Measurements from ENCODE around the gene HEYL. TPM values are rescaled to one million over a fixed set of nuclear protein-coding genes. Genes with fewer than 3 reads are reported as not detected.

HEYL gene
- polyA plus RNA-seq, 1 of the 3 experiments (the other 2 are of a cell fraction): not detected

DNA sequence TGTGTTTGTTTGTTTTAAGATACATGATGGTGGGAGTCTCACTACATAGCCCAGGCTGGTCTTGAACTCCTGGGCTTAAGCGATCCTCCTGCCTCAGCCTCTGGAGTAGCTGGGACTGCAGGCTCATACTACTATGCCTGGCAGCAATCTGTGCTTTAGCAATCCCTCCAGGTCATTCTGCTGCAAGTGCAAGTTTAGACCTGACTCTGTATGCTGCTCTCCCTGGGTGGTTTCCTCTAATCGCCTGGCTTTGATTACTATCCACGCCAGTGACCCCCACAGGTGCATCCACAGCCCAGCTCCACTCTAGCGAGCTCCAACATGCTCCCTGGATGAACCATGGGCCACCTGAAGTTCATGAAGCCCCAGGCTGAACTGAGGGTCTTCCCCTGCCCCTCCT is 47.4 kb downstream of the HEYL start:
- TF ChIP-seq CHD2 (IDR thresholded peaks at IDR 0.05; ENCODE audit: low read length, partially characterized antibody) (no peak), RXRA (IDR thresholded peaks at IDR 0.05; ENCODE audit: borderline replicate concordance, low read depth) (no peak), MXI1 (IDR thresholded peaks at IDR 0.05; ENCODE audit: low read depth, low read length) (no peak), TCF12 (IDR thresholded peaks at IDR 0.05) (no peak), TEAD4 (IDR thresholded peaks at IDR 0.05; ENCODE audit: borderline replicate concordance, insufficient read depth) (no peak), MEF2A (IDR thresholded peaks at IDR 0.05; ENCODE audit: borderline replicate concordance, low read depth) (no peak), JUND (IDR thresholded peaks at IDR 0.05) (no peak), YY1 (IDR thresholded peaks at IDR 0.05; ENCODE audit: low read depth) (no peak), NRF1 (IDR thresholded peaks at IDR 0.05; ENCODE audit: low read depth, low read length) (no peak), GATA2 (CRISPR knock-in tag; IDR thresholded peaks at IDR 0.05) (no peak), GABPA (IDR thresholded peaks at IDR 0.05; ENCODE audit: low read depth) (no peak), NFIC (IDR thresholded peaks at IDR 0.05; ENCODE audit: borderline replicate concordance) (no peak), EP300 (IDR thresholded peaks at IDR 0.05; ENCODE audit: borderline replicate concordance in 1 of 2, low read depth in 1 of 2, low read length in 1 of 2) (no peak)
- TF ChIP-seq, protein P1, sequence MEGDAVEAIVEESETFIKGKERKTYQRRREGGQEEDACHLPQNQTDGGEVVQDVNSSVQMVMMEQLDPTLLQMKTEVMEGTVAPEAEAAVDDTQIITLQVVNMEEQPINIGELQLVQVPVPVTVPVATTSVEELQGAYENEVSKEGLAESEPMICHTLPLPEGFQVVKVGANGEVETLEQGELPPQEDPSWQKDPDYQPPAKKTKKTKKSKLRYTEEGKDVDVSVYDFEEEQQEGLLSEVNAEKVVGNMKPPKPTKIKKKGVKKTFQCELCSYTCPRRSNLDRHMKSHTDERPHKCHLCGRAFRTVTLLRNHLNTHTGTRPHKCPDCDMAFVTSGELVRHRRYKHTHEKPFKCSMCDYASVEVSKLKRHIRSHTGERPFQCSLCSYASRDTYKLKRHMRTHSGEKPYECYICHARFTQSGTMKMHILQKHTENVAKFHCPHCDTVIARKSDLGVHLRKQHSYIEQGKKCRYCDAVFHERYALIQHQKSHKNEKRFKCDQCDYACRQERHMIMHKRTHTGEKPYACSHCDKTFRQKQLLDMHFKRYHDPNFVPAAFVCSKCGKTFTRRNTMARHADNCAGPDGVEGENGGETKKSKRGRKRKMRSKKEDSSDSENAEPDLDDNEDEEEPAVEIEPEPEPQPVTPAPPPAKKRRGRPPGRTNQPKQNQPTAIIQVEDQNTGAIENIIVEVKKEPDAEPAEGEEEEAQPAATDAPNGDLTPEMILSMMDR (IDR thresholded peaks at IDR 0.05): no peak
- TF ChIP-seq, protein P2, sequence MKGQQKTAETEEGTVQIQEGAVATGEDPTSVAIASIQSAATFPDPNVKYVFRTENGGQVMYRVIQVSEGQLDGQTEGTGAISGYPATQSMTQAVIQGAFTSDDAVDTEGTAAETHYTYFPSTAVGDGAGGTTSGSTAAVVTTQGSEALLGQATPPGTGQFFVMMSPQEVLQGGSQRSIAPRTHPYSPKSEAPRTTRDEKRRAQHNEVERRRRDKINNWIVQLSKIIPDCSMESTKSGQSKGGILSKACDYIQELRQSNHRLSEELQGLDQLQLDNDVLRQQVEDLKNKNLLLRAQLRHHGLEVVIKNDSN (IDR thresholded peaks at IDR 0.05; ENCODE audit: borderline replicate concordance, low read depth): no peak
- TF ChIP-seq, protein P3, sequence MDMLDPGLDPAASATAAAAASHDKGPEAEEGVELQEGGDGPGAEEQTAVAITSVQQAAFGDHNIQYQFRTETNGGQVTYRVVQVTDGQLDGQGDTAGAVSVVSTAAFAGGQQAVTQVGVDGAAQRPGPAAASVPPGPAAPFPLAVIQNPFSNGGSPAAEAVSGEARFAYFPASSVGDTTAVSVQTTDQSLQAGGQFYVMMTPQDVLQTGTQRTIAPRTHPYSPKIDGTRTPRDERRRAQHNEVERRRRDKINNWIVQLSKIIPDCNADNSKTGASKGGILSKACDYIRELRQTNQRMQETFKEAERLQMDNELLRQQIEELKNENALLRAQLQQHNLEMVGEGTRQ (IDR thresholded peaks at IDR 0.05; ENCODE audit: borderline replicate concordance, low read depth, low read length): no peak
- Histone ChIP-seq H2AFZ (ENCODE audit: low read depth) (no peak overlapping the region), H3F3A (replicated peaks; ENCODE audit: insufficient read depth) (no peaks in the 10 kb centered on the region), H3K27ac (ENCODE audit: low read depth in 2 of 2, low read length in 1 of 2) (no peak overlapping the region), H3K4me3 (ENCODE audit: low read depth in 2 of 2, low read length in 1 of 2) (no peak overlapping the region), H3K9me3 (no peaks in the 10 kb centered on the region), H3K4me2 (no peak overlapping the region), H3K4me1 (ENCODE audit: control insufficient read depth in 1 of 2, insufficient read depth in 2 of 2, low read depth in 1 of 2, low read length in 1 of 2) (no peaks in the 10 kb centered on the region; a peak in 1 of 4 replicates), H3K9ac (no peak overlapping the region), H3K27me3 (ENCODE audit: insufficient read depth) (peaks cover 6% of the 10 kb centered on the region; the same call in 1 of the 2 replicates), H3K79me2 (ENCODE audit: insufficient read depth) (no peaks in the 10 kb centered on the region), H4K20me1 (ENCODE audit: insufficient read depth) (no peaks in the 10 kb centered on the region), H3K9me2 (no peaks in the 10 kb centered on the region), H3K36me3 (replicated peaks in 1 of 2; ENCODE audit: control insufficient read depth in 1 of 2, insufficient read depth in 2 of 2, low read length in 1 of 2) (no peaks in the 10 kb centered on the region)
- CTCF ChIA-PET: interaction anchor here (1.0 to 1.3 kb wide), 2 partner anchors 14 to 62 kb away, joined by 3 read pairs; no protein-coding TSS in a partner anchor
- 69% methylated on average over 4 of the region's 4 CpGs for WGBS (ENCODE audit: low lambda C conversion rate)
- DNase-seq: no peak
- POLR2A ChIA-PET: no interaction called here

DNA sequence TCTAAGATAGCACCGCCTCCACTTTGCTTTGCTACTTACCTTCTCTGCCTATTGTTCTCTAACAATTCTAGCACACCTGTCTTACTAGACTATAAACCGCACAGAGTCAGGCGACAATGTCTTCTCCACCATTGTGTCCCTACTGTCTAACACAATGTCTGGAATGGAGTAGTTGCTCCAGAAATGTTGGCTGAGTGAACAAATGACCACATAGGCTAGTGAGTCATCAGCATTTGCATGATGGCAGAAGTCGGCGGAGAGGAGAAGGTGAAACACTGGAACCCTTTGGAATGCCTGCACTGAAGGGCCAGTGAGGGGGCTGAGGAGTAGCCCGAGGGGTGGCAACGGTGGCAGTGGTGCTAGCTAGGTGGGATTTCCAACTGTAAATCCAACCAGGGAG is 48.9 kb downstream of the HEYL start:
- Histone ChIP-seq H3K79me2 (ENCODE audit: insufficient read depth) (no peaks in the 10 kb centered on the region), H2AFZ (ENCODE audit: low read depth) (no peak overlapping the region), H3K9me3 (no peaks in the 10 kb centered on the region), H4K20me1 (ENCODE audit: insufficient read depth) (no peaks in the 10 kb centered on the region), H3K4me3 (ENCODE audit: low read depth in 2 of 2, low read length in 1 of 2) (no peak overlapping the region), H3F3A (replicated peaks; ENCODE audit: insufficient read depth) (no peaks in the 10 kb centered on the region), H3K9me2 (no peaks in the 10 kb centered on the region), H3K27ac (ENCODE audit: low read depth in 2 of 2, low read length in 1 of 2) (no peak overlapping the region), H3K36me3 (replicated peaks in 1 of 2; ENCODE audit: control insufficient read depth in 1 of 2, insufficient read depth in 2 of 2, low read length in 1 of 2) (no peaks in the 10 kb centered on the region), H3K9ac (no peak overlapping the region), H3K4me1 (ENCODE audit: control insufficient read depth in 1 of 2, insufficient read depth in 2 of 2, low read depth in 1 of 2, low read length in 1 of 2) (no peaks in the 10 kb centered on the region), H3K27me3 (ENCODE audit: insufficient read depth) (peaks cover 6% of the 10 kb centered on the region; the same call in 1 of the 2 replicates), H3K4me2 (no peak overlapping the region)
- ChIA-PET POLR2A (no interaction called here), CTCF (interaction anchor here (1.4 kb wide), 1 partner anchor 63 kb away, joined by 3 read pairs; no protein-coding TSS in a partner anchor)
- no peak for DNase-seq
- WGBS (ENCODE audit: low lambda C conversion rate): 76% methylated on average over 7 of the region's 7 CpGs
- TF ChIP-seq CHD2 (IDR thresholded peaks at IDR 0.05; ENCODE audit: low read length, partially characterized antibody): no peak
- TF ChIP-seq FOXJ3 (CRISPR knock-in tag; IDR thresholded peaks at IDR 0.05): no peak
- TF ChIP-seq, protein P4, sequence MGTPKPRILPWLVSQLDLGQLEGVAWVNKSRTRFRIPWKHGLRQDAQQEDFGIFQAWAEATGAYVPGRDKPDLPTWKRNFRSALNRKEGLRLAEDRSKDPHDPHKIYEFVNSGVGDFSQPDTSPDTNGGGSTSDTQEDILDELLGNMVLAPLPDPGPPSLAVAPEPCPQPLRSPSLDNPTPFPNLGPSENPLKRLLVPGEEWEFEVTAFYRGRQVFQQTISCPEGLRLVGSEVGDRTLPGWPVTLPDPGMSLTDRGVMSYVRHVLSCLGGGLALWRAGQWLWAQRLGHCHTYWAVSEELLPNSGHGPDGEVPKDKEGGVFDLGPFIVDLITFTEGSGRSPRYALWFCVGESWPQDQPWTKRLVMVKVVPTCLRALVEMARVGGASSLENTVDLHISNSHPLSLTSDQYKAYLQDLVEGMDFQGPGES (IDR thresholded peaks at IDR 0.05; ENCODE audit: low read depth, low read length): no peak
- TF ChIP-seq, protein P3 (IDR thresholded peaks at IDR 0.05; ENCODE audit: borderline replicate concordance, low read depth, low read length): no peak
- no peak for TF ChIP-seq EP300 (IDR thresholded peaks at IDR 0.05; ENCODE audit: borderline replicate concordance in 1 of 2, low read depth in 1 of 2, low read length in 1 of 2)
- TF ChIP-seq, protein P5, sequence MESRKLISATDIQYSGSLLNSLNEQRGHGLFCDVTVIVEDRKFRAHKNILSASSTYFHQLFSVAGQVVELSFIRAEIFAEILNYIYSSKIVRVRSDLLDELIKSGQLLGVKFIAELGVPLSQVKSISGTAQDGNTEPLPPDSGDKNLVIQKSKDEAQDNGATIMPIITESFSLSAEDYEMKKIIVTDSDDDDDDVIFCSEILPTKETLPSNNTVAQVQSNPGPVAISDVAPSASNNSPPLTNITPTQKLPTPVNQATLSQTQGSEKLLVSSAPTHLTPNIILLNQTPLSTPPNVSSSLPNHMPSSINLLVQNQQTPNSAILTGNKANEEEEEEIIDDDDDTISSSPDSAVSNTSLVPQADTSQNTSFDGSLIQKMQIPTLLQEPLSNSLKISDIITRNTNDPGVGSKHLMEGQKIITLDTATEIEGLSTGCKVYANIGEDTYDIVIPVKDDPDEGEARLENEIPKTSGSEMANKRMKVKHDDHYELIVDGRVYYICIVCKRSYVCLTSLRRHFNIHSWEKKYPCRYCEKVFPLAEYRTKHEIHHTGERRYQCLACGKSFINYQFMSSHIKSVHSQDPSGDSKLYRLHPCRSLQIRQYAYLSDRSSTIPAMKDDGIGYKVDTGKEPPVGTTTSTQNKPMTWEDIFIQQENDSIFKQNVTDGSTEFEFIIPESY (IDR thresholded peaks at IDR 0.05; ENCODE audit: borderline replicate concordance, low read depth): no peak
- no peak for TF ChIP-seq RCOR1 (IDR thresholded peaks at IDR 0.05; ENCODE audit: low read length)
- no peak for TF ChIP-seq TAF1 (IDR thresholded peaks at IDR 0.05; ENCODE audit: borderline replicate concordance, low read depth, low read length)
- no peak for TF ChIP-seq MEF2A (IDR thresholded peaks at IDR 0.05; ENCODE audit: borderline replicate concordance, low read depth)

All from SK-N-SH (cell line).